ENCODE results near the gene BMP8A.

The BMP8A gene

GRCh38 chr1:39573736-39574624, 82.5 kb downstream of the BMP8A start:
- TF ChIP-seq CTCF (IDR thresholded peaks at IDR 0.05; ENCODE audit: borderline replicate concordance, control extremely low read depth, extremely low read depth, insufficient read depth, missing control alignments), result no peak
- in situ Hi-C loops (cut with MboI; ENCODE audit: low sequenced_read_pairs, unreplicated experiment), result no loop called here
- DNase-seq (ENCODE audit: low spot score), result no peak

GRCh38 chr1:39574646-39575045, 83.2 kb downstream of the BMP8A start:
- no peak for TF ChIP-seq CTCF (IDR thresholded peaks at IDR 0.05; ENCODE audit: borderline replicate concordance, control extremely low read depth, extremely low read depth, insufficient read depth, missing control alignments)
- DNase-seq (ENCODE audit: low spot score), result no peak
- in situ Hi-C loops (cut with MboI; ENCODE audit: low sequenced_read_pairs, unreplicated experiment), result no loop called here
